Cerebellar nuclear complex (tissue), 1 donor: ENCODE measurements around the gene SIGLEC11.
"Not testable (repeated sequence)": the region's sequence is repeated elsewhere in the genome, so short reads cannot be mapped to it uniquely, and the experiment has no call there.

Source experiments
- DNase-seq, 2 experiments: peaks; one replicate each; lab custom pipeline; 2025; lab: John Stamatoyannopoulos, UW

Gene SIGLEC11, protein sequence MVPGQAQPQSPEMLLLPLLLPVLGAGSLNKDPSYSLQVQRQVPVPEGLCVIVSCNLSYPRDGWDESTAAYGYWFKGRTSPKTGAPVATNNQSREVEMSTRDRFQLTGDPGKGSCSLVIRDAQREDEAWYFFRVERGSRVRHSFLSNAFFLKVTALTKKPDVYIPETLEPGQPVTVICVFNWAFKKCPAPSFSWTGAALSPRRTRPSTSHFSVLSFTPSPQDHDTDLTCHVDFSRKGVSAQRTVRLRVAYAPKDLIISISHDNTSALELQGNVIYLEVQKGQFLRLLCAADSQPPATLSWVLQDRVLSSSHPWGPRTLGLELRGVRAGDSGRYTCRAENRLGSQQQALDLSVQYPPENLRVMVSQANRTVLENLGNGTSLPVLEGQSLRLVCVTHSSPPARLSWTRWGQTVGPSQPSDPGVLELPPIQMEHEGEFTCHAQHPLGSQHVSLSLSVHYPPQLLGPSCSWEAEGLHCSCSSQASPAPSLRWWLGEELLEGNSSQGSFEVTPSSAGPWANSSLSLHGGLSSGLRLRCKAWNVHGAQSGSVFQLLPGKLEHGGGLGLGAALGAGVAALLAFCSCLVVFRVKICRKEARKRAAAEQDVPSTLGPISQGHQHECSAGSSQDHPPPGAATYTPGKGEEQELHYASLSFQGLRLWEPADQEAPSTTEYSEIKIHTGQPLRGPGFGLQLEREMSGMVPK

GRCh38 chr19:49960980-49961379, at the start of gene SIGLEC11:
TSS of gene SIGLEC11 (minus strand) at chr19:49961172. CDS start at chr19:49961081, 91 bp downstream.
- DNase-seq: not testable (repeated sequence)

DNA sequence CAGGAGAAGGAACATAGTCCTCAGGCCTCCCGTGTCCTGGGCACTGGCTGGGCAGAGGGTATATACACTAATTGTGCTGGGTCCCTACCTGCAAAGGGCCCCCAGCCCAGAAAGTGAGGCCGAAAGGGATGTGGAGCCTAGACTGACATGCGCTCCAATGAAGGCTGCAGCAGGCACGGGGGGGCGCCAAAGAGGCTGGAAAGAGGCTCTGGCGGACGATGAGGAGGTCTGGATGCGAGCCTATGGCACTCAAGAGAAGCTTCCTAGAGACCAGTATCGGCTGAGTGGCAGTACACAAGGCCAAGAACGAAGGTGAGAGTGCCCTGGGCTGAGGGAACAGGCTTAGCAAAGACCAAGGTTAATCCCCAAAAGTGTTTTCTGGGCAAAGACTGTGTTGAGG, 47.6 kb upstream of the SIGLEC11 start:
- DNase-seq: no peak

GRCh38 chr19:50007947-50008346, 47.0 kb upstream of the SIGLEC11 start:
- no peak for DNase-seq

DNA sequence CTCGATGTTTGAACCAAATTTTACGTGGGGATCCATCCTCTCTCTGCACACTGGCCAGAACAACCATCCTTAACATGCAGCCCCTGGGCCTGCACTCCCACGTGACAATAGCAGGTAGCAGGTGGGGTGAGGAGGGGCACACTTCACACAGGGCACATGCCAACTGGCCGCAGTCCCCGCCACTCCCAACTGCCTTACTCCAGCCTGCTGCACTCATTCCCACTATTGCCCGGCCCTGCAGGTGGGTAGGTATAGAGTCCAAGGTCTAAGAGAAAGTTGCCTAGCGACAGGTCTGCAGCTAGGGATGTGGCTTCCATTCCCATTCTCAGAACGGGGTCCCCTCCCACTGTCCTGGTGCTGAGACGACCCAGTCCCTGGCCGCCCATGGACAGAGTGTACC, 46.2 kb upstream of the SIGLEC11 start:
- DNase-seq: no peak

DNA sequence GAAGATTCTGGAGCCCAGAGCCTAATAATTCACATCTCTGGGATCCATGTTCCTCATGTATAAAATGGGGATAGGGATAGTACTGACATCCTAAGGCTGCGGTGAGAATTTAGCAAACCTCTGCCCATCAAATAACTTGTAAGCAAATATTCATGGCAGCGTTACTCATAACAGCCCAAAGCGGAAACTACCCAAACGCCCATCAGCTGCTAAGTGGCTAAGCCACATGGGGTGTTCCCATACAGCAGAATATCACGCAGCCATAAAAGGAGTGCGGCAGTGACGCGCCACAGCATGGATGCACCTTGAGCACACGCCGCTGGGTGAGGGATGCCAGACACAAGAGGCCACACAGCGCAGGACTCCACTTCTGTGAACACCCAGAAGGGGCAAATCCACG, 44.5 kb upstream of the SIGLEC11 start:
- no peak for DNase-seq

- no peak for DNase-seq
These were observed 42.9 kb upstream of the SIGLEC11 start for GRCh38 chr19:50003810-50004419.

- DNase-seq: no peak
These were observed 42.3 kb upstream of the SIGLEC11 start for GRCh38 chr19:50003254-50003788.

DNA sequence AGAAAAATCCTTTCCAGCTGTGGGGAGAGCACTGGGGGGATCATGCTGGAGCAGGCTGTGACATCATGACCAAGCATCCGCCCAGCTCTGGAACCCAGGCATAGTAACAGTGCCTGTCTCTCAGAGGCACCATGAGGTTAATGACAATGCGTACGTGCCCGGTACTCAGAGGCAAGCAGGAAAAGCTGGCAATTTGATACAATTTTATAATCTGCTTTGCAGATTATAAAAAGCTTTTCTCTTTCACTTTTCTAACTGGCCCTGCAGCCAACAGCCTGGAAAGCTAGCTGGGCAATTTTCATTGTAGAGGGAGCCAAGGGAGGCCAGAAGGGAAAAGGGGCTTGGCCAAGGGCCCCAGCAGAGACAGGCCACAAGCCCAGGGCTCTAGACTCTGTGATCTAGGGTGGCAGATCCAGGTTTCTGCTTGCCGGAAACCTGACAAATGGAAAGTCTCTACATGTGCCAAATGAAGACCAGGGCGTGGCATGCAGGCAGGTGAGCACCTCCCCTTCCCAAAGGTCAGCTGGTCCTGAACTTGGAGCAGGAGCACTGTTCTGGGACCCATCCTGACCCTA, 41.5 kb upstream of the SIGLEC11 start:
- no peak for DNase-seq

GRCh38 chr19:50001775-50002174, 40.8 kb upstream of the SIGLEC11 start:
- no peak for DNase-seq

GRCh38 chr19:50000841-50001557, 40.0 kb upstream of the SIGLEC11 start:
- no peak for DNase-seq

- DNase-seq: no peak
These were observed 39.3 kb upstream of the SIGLEC11 start for GRCh38 chr19:50000038-50000840.

- DNase-seq: no peak
These were observed 38.5 kb upstream of the SIGLEC11 start for GRCh38 chr19:49999371-50000010.

DNA sequence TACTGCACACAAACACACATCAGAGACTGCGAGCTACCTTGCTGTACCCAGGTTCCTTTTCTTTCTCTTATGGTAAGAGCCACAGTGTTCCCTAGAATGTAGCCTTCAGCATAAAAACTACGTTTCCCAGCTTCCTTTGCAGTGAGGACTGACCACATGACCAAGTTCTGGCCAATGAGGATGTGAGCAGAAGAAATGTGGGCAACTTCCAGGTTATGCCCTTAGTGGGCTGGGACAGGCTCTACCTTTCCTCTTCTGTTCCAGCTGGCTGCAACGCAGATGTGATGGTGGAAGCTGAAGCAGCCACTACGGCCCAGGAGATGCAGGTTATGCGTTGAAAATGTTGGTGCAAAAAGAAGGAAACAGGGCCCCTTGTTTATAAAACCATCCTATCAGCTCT, 36.7 kb upstream of the SIGLEC11 start:
- DNase-seq: no peak

DNA sequence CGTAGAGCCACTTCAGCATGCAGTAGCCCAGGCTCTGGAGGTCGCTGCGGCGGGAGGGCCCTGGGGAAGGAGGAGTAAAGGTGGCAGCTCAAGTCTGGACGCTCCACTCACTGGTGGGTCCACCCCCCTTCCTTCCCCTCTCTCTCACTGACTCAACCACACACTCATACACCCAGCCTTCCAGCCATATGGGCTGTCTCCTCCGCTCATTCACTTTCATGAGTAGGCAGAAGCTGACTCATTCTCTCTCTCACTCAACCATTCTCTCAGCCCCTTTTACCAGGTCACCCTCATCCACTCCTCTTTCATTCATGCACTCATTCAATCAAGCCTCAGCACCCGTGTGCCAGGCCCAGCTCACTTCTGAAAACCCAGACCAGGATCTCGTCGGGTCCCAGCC, 27.5 kb upstream of the SIGLEC11 start:
- DNase-seq: no peak

DNA sequence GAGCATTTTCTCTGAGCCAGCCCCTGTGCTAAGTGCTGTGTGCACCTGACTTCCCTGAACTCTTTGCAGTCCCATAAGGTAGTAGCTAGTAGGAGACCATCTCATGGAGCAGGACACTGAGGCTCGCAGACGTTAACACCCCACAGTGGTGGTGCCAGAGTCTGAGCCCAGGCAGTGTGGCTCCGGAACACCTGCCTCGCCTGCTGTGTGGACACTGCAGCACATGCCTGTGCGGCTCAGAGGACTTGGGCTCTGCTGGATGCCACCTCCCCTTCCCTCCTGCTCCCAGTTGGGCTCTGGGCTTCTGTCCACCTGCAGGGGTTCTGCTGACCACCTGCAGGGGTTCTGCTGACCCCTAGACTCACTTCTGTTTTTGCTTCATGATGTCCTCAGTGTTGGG, 27.0 kb upstream of the SIGLEC11 start:
- no peak for DNase-seq

GRCh38 chr19:49987159-49987698, 26.3 kb upstream of the SIGLEC11 start:
- no peak for DNase-seq

DNA sequence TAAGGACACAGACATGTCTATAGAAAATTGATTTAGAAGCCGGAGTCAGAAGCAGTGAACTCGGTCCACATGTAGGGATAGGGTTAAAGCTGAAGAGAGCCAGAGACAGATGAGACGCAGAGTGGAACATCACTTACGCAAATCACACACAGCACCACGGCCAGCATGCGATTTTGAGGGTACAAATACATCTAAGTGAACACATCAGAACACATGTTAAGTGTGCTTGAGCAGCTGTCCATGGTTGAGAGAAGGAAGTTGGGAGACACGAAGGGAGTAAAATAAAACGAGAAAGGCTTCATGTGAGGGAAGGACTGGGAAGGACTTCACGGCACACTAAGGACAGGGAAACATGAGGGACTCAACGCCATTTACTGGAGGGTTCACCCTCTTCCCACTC, 25.4 kb upstream of the SIGLEC11 start:
- DNase-seq: no peak

DNA sequence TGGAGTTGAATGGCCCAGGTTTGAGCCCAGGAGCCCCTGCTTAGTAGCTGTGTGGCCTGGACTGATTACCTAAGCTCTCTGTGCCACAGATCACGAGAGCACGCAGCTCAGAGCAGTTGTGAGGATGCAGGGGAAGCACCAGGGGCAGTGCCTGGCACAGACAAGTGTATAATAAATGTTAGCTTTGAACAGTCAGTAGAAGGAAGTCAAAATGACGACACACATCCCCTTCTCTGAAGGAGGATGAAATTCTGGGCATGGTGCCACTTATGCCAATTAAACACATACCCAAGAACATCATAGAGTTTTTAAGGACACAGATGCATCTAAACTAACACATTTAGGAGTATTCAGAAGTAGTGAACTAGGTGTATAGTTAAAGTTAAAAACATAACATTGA, 24.9 kb upstream of the SIGLEC11 start:
- DNase-seq: no peak

GRCh38 chr19:49984491-49984890, 23.5 kb upstream of the SIGLEC11 start:
- no peak for DNase-seq

- DNase-seq: no peak
These were observed 22.8 kb upstream of the SIGLEC11 start for GRCh38 chr19:49983645-49984229.
